GM12872 (cell line): ENCODE data around the gene KRT86.

Source experiments
- CTCF ChIP-seq: IDR thresholded peaks from 3 replicates; pipeline ENCODE4 v1.5.1; 2011; ENCODE audit warnings: low read depth, mild to moderate bottlenecking, low read length, moderate library complexity; ENCODE audit not compliant: insufficient read depth

The KRT86 gene

GRCh38 chr12:52255926-52256583 is 18.4 kb upstream of the KRT86 start:
- TF ChIP-seq CTCF, result no peak

DNA sequence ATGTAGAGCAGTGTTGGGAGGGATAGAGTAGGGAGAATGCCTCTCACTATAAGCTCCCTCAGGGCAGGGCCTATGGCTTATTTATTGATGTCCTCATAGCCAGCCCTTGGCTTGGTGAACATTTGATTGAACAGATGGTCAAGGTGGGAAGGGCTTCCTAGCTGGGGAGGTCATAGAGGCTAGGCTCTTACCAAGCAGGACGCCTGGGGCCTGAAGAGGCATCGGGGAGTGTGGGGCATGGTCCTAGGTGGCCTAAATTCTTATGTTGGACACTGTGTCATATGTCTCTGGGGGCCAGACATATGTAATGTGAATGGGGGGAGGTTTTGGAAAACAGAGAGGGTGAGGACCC is 17.9 kb upstream of the KRT86 start:
- no peak for TF ChIP-seq CTCF

DNA sequence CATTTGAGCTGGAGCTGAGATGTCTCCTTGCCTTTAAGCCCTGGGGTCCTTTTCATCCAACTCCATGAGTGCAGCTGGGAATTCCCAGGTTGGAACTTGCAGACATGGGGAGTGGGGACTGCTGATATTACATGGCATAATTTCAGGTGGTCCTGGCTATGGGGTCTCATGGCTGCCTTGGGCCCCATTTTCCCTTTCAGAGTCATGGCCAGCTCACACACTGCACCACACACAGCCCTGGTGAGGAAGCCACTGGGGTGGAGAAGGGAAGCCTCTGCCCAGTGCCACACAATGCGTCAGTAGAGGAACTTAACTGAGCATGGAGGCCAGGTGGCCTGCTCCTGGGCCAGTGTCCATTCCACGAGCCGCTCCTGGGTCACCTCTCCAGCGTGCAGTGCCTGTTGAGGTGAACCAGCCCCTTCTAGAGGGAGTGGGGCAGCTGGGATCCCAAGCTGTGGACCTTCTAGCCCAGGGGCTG is 17.3 kb upstream of the KRT86 start:
- no peak for TF ChIP-seq CTCF

GRCh38 chr12:52258335-52258901 is 16.0 kb upstream of the KRT86 start:
- no peak for TF ChIP-seq CTCF

DNA sequence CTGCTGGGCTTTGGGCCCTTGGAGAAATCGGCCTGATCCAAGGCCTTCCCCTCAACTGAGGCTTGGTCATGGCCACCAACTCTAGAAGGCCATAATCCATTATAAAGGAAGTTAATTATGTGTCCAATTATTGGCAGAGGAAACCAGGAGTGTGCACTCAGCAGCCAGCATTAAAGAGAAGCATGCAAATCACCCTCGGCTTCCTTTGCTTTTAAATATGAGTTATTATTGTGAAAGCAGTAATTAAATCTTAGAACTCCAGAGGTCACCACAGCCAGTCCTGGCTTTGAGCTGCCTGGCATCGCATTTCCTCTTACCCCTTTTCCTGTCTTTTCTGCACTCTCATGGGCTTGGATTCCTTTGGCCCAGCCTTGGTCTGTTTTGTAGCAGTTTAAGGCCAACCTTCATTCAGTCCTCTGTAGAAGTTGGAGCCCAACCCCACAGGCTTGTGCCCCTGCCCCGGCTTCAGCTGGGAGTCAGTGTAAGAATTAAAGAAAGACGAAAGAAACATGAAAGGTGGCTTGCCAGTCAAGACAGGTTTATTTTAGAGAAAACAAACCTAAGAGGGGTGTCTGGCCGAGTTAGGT is 14.7 kb upstream of the KRT86 start:
- no peak for TF ChIP-seq CTCF

- no peak for TF ChIP-seq CTCF
Measured at GRCh38 chr12:52260361-52261207, 13.9 kb upstream of the KRT86 start.

- TF ChIP-seq CTCF, result no peak
Measured at GRCh38 chr12:52261208-52261484, 13.3 kb upstream of the KRT86 start.
